HepG2 (cell line): Measurements from ENCODE around the gene ABHD15. TPM values are rescaled to one million over a fixed set of nuclear protein-coding genes. Genes with fewer than 3 reads are reported as not detected.
A peak's percentile ranks its signal among the peaks of the same experiment; 100 is the strongest.

ENCODE experiments used
- ATAC-seq: fragments of 200-7000 bp; cut with Tn5 transposase; 3 replicates; pipeline ENCODE4 v1.9.1; 2020; ENCODE audit warnings: mild to moderate bottlenecking, moderate library complexity
- BruUV-seq: library from RNA; stranded (reverse); fragments of 400-500 nt; replicated peaks from 2 replicates; lab custom pipeline; 2021; lab: Mats Ljungman, UMichigan
- CTCF ChIA-PET: fragments of 300-600 bp; formaldehyde crosslinking; extraction: SDS; loops from one replicate; lab custom pipeline; 2021; ENCODE audit warnings: low total read pairs, inconsistent platforms, low intra/inter-chr PET ratio; lab: Yijun Ruan, JAX
- POLR2A ChIA-PET: fragments of 350-600 bp; sonication (Branson Sonifier 250); formaldehyde crosslinking; loops from one replicate; lab custom pipeline; 2020; ENCODE audit warnings: antibody characterized with exemption, inconsistent platforms; lab: Yijun Ruan, JAX
- DNase-seq: peaks from one replicate; pipeline ENCODE4 v3.0.0-alpha.2; 2015; ENCODE audit warnings: low spot score
- FAIRE-seq: peaks from 3 replicates; lab custom pipeline; 2011; peaks lifted over from hg19 to GRCh38; lab: Jason Lieb, UNC
- H2AFZ ChIP-seq: one replicate; pipeline ENCODE4 v1.6.1; 2011; ENCODE audit warnings: low read length, inconsistent platforms
- H3K27ac ChIP-seq: fragments of 300-600 bp; 3 replicates; pipeline ENCODE4 v1.8.0; 2011; ENCODE audit warnings: mixed run types, mild to moderate bottlenecking, mixed read lengths, low read length, inconsistent platforms; ENCODE audit not compliant: insufficient read depth; ENCODE audit errors: extremely low read length
- H3K27me3 ChIP-seq, 2 experiments: fragments of 200-600 bp in 1 of 2; 2 replicates in 1 of 2; 3 replicates in 1 of 2; pipeline versions ENCODE4 v1.6.0 to v1.8.0; 2011; ENCODE audit warnings: low read length in 2 of 2, mild to moderate bottlenecking in 2 of 2, moderate library complexity in 2 of 2, inconsistent platforms in 1 of 2; ENCODE audit not compliant: insufficient read depth in 2 of 2, control insufficient read depth in 1 of 2
- H3K36me3 ChIP-seq, 2 experiments: fragments of 200-600 bp in 1 of 2; replicated peaks in 1 of 2; 2 replicates in 1 of 2; 3 replicates in 1 of 2; pipeline versions ENCODE4 v1.5.1 to v1.8.0; 2011; ENCODE audit warnings: low read length in 2 of 2, inconsistent platforms in 1 of 2; ENCODE audit not compliant: insufficient read depth in 2 of 2, control insufficient read depth in 1 of 2
- H3K4me1 ChIP-seq: 2 replicates; pipeline ENCODE4 v1.5.1; 2012; ENCODE audit warnings: low read length, inconsistent platforms; ENCODE audit not compliant: insufficient read depth
- H3K4me2 ChIP-seq: 2 replicates; pipeline ENCODE4 v1.6.0; 2011; ENCODE audit warnings: low read depth, low read length, inconsistent platforms
- H3K4me3 ChIP-seq, 3 experiments: fragments of 200-600 bp in 1 of 3; sonication (generic), shearing (Covaris generic) in 1 of 3; replicated peaks in 1 of 3; 2 replicates each; pipeline ENCODE4 v1.5.1; 2011 to 2016; ENCODE audit warnings: low read length in 3 of 3, inconsistent platforms in 2 of 3, low read depth in 2 of 3, mild to moderate bottlenecking in 2 of 3, control low read depth in 1 of 3, mixed read lengths in 1 of 3; ENCODE audit not compliant: insufficient read depth in 1 of 3
- H3K79me2 ChIP-seq: one replicate; pipeline ENCODE4 v1.6.1; 2011; ENCODE audit warnings: low read length, inconsistent platforms; ENCODE audit not compliant: insufficient read depth
- H3K9ac ChIP-seq: 2 replicates; pipeline ENCODE4 v1.6.0; 2011; ENCODE audit warnings: mild to moderate bottlenecking, low read depth, low read length, inconsistent platforms; ENCODE audit not compliant: insufficient read depth
- H3K9me3 ChIP-seq: 2 replicates; pipeline ENCODE4 v1.5.1; 2012; ENCODE audit warnings: mild to moderate bottlenecking, low read length
- H4K20me1 ChIP-seq: 2 replicates; pipeline ENCODE4 v1.6.0; 2011; ENCODE audit warnings: inconsistent platforms, mild to moderate bottlenecking, low read length, moderate library complexity; ENCODE audit not compliant: insufficient read depth
- AGO2 ChIP-seq: fragments of 200-400 bp; formaldehyde crosslinking; optimal IDR thresholded peaks from 2 replicates; pipeline ENCODE3; 2017; ENCODE audit warnings: mild to moderate bottlenecking, low read depth, low read length, moderate library complexity
- ARID2 ChIP-seq: sonication (generic); formaldehyde crosslinking; IDR thresholded peaks from 2 replicates; pipeline ENCODE4 v1.8.1; 2022; ENCODE audit warnings: mild to moderate bottlenecking, missing genetic modification reagents, borderline replicate concordance
- CCDC6 ChIP-seq: sonication (generic); formaldehyde crosslinking; IDR thresholded peaks from 2 replicates; pipeline ENCODE4 v1.8.1; 2022; ENCODE audit warnings: mild to moderate bottlenecking, missing genetic modification reagents, moderate library complexity
- HNRNPL ChIP-seq: fragments of 200-400 bp; formaldehyde crosslinking; IDR thresholded peaks from 2 replicates; pipeline ENCODE4 v1.6.1; 2017; ENCODE audit warnings: mild to moderate bottlenecking, low read depth, low read length
- MYC ChIP-seq: sonication (generic); formaldehyde crosslinking; IDR thresholded peaks from 2 replicates; pipeline ENCODE4 v1.9.0; 2021; ENCODE audit warnings: missing genetic modification reagents, borderline replicate concordance
- RFXANK ChIP-seq: IDR thresholded peaks from 2 replicates; pipeline ENCODE4 v1.6.1; 2016
- SP4 ChIP-seq: sonication (generic); formaldehyde crosslinking; IDR thresholded peaks from 2 replicates; pipeline ENCODE4 v1.8.1; 2023; ENCODE audit warnings: mild to moderate bottlenecking, missing genetic modification reagents
- WGBS: methylation state at CpG from one replicate; pipeline ENCODE4 v1.1.6; 2017; ENCODE audit warnings: low lambda C conversion rate; 5-methylcytosine and 5-hydroxymethylcytosine counted together
- in situ Hi-C: cut with HindIII; loops from 2 replicates; pipeline ENCODE4 v1.10.0; 2017; ENCODE audit warnings: low pct_unique_long_range_greater_than_20kb; ENCODE audit not compliant: extremely low pct_ligation_motif_present
- intact Hi-C: fragments of 100-400 bp; cut with micrococcal nuclease; formaldehyde crosslinking; loops from one replicate; pipeline ENCODE4 v1.10.0; 2022; ENCODE audit not compliant: unreplicated experiment
- polyA plus RNA-seq, 8 experiments: library from polyadenylated mRNA; depleted of rRNA in 3 of 8; stranded (reverse) in 7 of 8; unstranded in 1 of 8; fragments of >200 nt; fragmentation: Illumina TruSeq in 4 of 8; extraction: Trizol in 4 of 8; gene quantifications; 2 replicates each; pipeline versions ENCODE4 v1.2.1 to v1.2.3, GENCODE V29; 2011 to 2016; ENCODE audit warnings: low read depth in 4 of 8, missing spikeins in 1 of 8, mixed read lengths in 1 of 8; ENCODE audit not compliant: insufficient read depth in 1 of 8
- total RNA-seq, 5 experiments: library from RNA; depleted of rRNA; stranded (reverse); fragments of >200 nt; fragmentation: Illumina TruSeq; extraction: Trizol; gene quantifications; 2 replicates each; pipeline ENCODE4 v1.2.3, GENCODE V29; 2016; ENCODE audit warnings: low read depth in 1 of 5
- TF ChIP-seq, protein P1 (sequence below): sonication (generic); formaldehyde crosslinking; conservative IDR thresholded peaks from 2 replicates; pipeline ENCODE4 v1.8.0; 2022; ENCODE audit warnings: mild to moderate bottlenecking, moderate library complexity, missing genetic modification reagents
- TF ChIP-seq, protein P2 (sequence below): sonication (generic); formaldehyde crosslinking; IDR thresholded peaks from 2 replicates; pipeline ENCODE4 v1.4.0; 2020; ENCODE audit warnings: mild to moderate bottlenecking, missing genetic modification reagents
- TF ChIP-seq, protein P3 (sequence below): sonication (generic); formaldehyde crosslinking; IDR thresholded peaks from 2 replicates; pipeline ENCODE4 v1.4.0; 2020; ENCODE audit warnings: missing genetic modification reagents

The ABHD15 gene
- total and polyA plus RNA-seq, 2 of the 13 experiments (the other 11 are each of a cell fraction or from before 2014, with no cell fraction given): 2.4 to 7.7 TPM

DNA sequence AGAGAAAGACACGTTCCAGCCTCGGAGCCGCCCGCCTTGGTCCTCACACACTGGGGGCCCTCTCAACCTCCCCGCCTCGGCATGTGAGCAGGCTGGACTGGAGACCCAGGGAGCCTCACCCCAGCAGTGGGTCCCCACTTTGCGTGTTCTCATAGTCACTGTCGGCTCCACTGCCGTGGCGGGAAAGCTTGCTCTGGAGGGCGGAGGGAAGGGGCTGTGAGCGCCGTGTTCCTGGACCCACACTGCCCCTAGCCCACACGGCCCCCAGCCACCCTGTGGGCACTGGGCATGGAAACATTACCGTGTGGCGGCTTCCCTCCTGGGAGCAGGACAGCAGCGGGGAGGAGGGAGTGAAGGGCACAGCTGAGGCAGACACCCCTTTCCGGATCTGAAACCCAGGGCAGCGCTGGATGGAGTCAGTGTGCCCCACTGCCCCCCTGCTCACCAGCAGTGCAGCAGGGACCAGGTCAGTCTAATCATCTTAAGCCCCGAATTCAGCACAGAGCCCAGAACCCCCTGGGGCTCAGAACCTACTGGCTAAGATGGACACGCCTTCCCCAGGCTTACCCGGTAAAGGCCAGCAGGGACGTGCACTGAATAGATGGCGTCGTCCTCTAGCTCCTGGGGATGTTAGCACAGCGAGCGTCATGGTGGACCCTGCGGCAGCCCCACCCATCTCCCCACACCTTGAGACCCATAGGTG is 8.8 kb upstream of the ABHD15 start:
- ChIA-PET POLR2A (interaction anchor here (1.1 to 1.6 kb wide), 3 partner anchors 10 to 281 kb away, joined by 3 to 23 read pairs (median 16); partner anchors contain the start of genes ABHD15, ANKRD13B and NUFIP2), CTCF (interaction anchor here (1.0 to 1.2 kb wide), 2 partner anchors 16 to 43 kb away, joined by 4 to 5 read pairs; no protein-coding TSS in a partner anchor)
- intact Hi-C loops: loop anchor here (2.0 kb wide), 1 partner anchor 15 kb away; no protein-coding TSS in a partner anchor
- Histone ChIP-seq H3K4me2 (peak overlapping the region; percentile 59; the same call in 1 of the 2 replicates), H4K20me1 (no peaks in the 10 kb centered on the region), H3K9ac (no peak overlapping the region), H3K79me2 (no peaks in the 10 kb centered on the region), H3K27me3 (no peaks in the 10 kb centered on the region), H2AFZ (no peak overlapping the region), H3K9me3 (no peaks in the 10 kb centered on the region), H3K27ac (peak overlapping the region; percentile 60), H3K4me3 (no peak overlapping the region), H3K4me1 (peaks cover 23% of the 10 kb centered on the region), H3K36me3 (peaks cover 5 to 17% of the 10 kb centered on the region in 2 experiments; a peak in 4 of 5 replicates)
- in situ Hi-C loops: no loop called here
- no TSS peak for BruUV-seq
- no peak for DNase-seq
- FAIRE-seq: no peak
- ATAC-seq: no peak
- 89% methylated on average over 15 of the region's 28 CpGs for WGBS
- TF ChIP-seq CCDC6 (CRISPR knock-in tag) (peak; percentile 10; the same call in 1 of the 2 replicates), AGO2 (peak; percentile 1), ARID2 (CRISPR knock-in tag) (no peak), RFXANK (CRISPR knock-in tag) (no peak), HNRNPL (0 out of 2 replicates have a peak, but pooled peaks have one; percentile 47), SP4 (CRISPR knock-in tag) (peak; percentile 23; the same call in 1 of the 2 replicates), MYC (0 out of 2 replicates have a peak, but pooled peaks have one; percentile 8)
- TF ChIP-seq, protein P1, sequence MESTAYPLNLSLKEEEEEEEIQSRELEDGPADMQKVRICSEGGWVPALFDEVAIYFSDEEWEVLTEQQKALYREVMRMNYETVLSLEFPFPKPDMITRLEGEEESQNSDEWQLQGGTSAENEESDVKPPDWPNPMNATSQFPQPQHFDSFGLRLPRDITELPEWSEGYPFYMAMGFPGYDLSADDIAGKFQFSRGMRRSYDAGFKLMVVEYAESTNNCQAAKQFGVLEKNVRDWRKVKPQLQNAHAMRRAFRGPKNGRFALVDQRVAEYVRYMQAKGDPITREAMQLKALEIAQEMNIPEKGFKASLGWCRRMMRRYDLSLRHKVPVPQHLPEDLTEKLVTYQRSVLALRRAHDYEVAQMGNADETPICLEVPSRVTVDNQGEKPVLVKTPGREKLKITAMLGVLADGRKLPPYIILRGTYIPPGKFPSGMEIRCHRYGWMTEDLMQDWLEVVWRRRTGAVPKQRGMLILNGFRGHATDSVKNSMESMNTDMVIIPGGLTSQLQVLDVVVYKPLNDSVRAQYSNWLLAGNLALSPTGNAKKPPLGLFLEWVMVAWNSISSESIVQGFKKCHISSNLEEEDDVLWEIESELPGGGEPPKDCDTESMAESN (CRISPR knock-in tag): no peak
- TF ChIP-seq, protein P2, sequence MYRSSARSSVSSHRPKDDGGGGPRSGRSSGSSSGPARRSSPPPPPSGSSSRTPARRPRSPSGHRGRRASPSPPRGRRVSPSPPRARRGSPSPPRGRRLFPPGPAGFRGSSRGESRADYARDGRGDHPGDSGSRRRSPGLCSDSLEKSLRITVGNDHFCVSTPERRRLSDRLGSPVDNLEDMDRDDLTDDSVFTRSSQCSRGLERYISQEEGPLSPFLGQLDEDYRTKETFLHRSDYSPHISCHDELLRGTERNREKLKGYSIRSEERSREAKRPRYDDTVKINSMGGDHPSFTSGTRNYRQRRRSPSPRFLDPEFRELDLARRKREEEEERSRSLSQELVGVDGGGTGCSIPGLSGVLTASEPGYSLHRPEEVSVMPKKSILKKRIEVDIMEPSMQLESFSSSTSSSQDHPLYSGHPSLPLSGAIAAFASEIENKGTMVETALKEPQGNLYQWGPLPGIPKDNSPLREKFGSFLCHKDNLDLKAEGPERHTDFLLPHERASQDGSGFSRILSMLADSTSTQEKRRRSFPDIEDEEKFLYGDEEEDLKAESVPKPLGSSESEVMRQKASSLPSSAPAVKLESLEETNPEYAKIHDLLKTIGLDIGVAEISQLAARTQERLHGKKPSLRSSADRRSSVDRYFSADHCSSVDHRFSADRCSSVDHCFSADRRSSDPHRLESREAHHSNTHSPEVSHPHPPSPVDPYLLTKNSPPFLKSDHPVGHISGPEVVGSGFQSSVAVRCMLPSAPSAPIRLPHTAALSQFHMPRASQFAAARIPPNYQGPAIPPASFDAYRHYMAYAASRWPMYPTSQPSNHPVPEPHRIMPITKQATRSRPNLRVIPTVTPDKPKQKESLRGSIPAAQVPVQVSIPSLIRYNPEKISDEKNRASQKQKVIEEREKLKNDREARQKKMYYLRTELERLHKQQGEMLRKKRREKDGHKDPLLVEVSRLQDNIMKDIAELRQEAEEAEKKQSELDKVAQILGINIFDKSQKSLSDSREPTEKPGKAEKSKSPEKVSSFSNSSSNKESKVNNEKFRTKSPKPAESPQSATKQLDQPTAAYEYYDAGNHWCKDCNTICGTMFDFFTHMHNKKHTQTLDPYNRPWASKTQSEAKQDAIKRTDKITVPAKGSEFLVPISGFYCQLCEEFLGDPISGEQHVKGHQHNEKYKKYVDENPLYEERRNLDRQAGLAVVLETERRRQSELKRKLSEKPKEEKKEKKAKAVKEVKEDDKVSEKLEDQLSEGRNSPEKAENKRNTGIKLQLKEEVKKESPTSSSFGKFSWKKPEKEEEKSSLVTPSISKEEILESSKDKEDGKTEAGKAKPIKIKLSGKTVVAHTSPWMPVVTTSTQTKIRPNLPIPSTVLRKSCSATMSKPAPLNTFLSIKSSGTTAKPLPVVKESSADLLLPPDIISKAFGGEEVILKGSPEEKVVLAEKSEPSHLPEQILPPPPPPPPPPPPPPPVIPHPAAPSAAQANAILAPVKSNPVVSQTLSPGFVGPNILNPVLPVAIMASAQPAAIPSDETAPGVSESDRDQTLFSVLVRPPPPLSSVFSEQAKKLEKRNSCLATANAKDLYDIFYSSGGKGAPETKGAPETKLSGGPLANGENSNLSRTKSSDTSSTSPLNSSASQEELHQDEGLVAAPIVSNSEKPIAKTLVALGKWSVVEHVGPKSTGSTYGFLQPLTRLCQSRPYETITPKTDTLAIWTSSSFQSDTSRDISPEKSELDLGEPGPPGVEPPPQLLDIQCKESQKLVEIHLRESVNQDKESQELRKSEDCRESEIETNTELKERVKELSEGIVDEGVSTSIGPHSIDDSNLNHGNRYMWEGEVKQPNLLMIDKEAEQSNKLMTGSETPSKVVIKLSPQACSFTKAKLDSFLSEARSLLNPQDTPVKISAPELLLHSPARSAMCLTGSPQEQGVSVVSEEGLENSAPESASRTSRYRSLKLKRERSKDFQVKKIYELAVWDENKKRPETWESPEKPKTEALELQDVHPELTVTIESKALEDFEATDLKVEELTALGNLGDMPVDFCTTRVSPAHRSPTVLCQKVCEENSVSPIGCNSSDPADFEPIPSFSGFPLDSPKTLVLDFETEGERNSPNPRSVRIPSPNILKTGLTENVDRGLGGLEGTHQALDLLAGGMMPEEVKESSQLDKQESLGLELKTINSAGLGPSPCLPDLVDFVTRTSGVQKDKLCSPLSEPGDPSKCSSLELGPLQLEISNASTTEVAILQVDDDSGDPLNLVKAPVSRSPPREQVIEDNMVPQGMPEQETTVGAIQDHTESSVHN (CRISPR knock-in tag): no peak
- TF ChIP-seq, protein P3, sequence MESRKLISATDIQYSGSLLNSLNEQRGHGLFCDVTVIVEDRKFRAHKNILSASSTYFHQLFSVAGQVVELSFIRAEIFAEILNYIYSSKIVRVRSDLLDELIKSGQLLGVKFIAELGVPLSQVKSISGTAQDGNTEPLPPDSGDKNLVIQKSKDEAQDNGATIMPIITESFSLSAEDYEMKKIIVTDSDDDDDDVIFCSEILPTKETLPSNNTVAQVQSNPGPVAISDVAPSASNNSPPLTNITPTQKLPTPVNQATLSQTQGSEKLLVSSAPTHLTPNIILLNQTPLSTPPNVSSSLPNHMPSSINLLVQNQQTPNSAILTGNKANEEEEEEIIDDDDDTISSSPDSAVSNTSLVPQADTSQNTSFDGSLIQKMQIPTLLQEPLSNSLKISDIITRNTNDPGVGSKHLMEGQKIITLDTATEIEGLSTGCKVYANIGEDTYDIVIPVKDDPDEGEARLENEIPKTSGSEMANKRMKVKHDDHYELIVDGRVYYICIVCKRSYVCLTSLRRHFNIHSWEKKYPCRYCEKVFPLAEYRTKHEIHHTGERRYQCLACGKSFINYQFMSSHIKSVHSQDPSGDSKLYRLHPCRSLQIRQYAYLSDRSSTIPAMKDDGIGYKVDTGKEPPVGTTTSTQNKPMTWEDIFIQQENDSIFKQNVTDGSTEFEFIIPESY (CRISPR knock-in tag): peak; percentile 18; the same call in 1 of the 2 replicates
